Mucosa of descending colon (tissue), 3 donors: ENCODE measurements around the gene SCOC. TPM values are rescaled to one million over a fixed set of nuclear protein-coding genes. Genes with fewer than 3 reads are reported as not detected.
A peak's percentile ranks its signal among the peaks of the same experiment; 100 is the strongest.

Source experiments
- ATAC-seq: fragments of 200-7000 bp; cut with Tn5 transposase; one replicate; pipeline ENCODE4 v1.9.1; 2020; ENCODE audit warnings: mild to moderate bottlenecking, moderate library complexity
- DNase-seq, 3 donors: peaks; one replicate each; pipeline ENCODE4 v3.0.0-alpha.2; 2020
- H3K36me3 ChIP-seq: fragments of 200-600 bp; one replicate; pipeline ENCODE4 v1.8.0; 2021; ENCODE audit warnings: low read depth, mild to moderate bottlenecking
- H3K4me1 ChIP-seq: fragments of 200-600 bp; one replicate; pipeline ENCODE4 v1.8.0; 2021; ENCODE audit warnings: low read depth, mild to moderate bottlenecking
- H3K4me3 ChIP-seq: fragments of 200-600 bp; one replicate; pipeline ENCODE4 v1.8.0; 2021; ENCODE audit warnings: mild to moderate bottlenecking
- H3K9me3 ChIP-seq: fragments of 200-600 bp; one replicate; pipeline ENCODE4 v1.8.0; 2021; ENCODE audit warnings: mild to moderate bottlenecking
- intact Hi-C, 2 donors: fragments of 100-400 bp; cut with DNase I in 1 of 2; cut with micrococcal nuclease in 1 of 2; formaldehyde crosslinking; loops; one replicate each; pipeline versions ENCODE4 v1.11.0 to v1.11.1; 2022; cut with DNase I, micrococcal nuclease
- total RNA-seq, 3 donors: library from RNA; stranded (reverse); fragmentation: NEBNext Ultra II Directional in 2 of 3; extraction: Animal tissue kit (Norgen Biotek cat#: 25700) in 2 of 3; gene quantifications; one replicate each; pipeline versions ENCODE4 v1.2.1 to v1.2.4, GENCODE V29; 2021 to 2023
- TF ChIP-seq, protein P1 (sequence below): fragments of 200-600 bp; IDR thresholded peaks from one replicate; pipeline ENCODE4 v1.8.0; 2022; ENCODE audit warnings: antibody characterized with exemption, mild to moderate bottlenecking
- donor health status: DM: no; HTN: no; CAD: no; lungs with moderate emphysema.
- donor health status: DM: no; HTN: no; CAD: no.
- donor health status: DM: no; HTN: yes; CAD: no.

Gene SCOC
- total RNA-seq, 3 donors from 2014 or later = 41.1 to 52.8 (median 51.3) TPM

DNA sequence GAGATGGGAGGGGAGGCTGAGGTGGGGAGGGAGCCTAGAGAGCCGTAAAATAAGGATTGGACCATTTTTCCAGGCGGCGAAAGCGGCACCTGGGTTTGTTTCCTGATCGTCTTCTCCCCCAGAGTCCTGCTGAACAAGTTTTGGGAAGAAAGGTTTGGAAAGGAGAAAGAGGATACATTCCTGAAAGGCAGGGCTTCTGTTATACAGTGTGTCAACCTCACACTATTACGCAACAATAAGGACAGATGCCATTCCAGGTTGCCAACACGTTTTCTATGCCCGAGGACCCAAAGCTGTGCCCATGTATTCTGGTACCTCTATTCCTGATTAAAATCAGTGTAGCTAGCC, 658 bp downstream of the SCOC start:
- TF ChIP-seq, protein P1, sequence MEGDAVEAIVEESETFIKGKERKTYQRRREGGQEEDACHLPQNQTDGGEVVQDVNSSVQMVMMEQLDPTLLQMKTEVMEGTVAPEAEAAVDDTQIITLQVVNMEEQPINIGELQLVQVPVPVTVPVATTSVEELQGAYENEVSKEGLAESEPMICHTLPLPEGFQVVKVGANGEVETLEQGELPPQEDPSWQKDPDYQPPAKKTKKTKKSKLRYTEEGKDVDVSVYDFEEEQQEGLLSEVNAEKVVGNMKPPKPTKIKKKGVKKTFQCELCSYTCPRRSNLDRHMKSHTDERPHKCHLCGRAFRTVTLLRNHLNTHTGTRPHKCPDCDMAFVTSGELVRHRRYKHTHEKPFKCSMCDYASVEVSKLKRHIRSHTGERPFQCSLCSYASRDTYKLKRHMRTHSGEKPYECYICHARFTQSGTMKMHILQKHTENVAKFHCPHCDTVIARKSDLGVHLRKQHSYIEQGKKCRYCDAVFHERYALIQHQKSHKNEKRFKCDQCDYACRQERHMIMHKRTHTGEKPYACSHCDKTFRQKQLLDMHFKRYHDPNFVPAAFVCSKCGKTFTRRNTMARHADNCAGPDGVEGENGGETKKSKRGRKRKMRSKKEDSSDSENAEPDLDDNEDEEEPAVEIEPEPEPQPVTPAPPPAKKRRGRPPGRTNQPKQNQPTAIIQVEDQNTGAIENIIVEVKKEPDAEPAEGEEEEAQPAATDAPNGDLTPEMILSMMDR = no peak
- DNase-seq (no peak), ATAC-seq (peak; percentile 4)
- H3K36me3 ChIP-seq = peaks cover 4% of the 10 kb centered on the region
- no peaks in the 10 kb centered on the region for H3K9me3 ChIP-seq
- H3K4me1 ChIP-seq = peaks cover 8% of the 10 kb centered on the region
- H3K4me3 ChIP-seq = peak overlapping the region; percentile 59
- intact Hi-C loops = no loop called here

DNA sequence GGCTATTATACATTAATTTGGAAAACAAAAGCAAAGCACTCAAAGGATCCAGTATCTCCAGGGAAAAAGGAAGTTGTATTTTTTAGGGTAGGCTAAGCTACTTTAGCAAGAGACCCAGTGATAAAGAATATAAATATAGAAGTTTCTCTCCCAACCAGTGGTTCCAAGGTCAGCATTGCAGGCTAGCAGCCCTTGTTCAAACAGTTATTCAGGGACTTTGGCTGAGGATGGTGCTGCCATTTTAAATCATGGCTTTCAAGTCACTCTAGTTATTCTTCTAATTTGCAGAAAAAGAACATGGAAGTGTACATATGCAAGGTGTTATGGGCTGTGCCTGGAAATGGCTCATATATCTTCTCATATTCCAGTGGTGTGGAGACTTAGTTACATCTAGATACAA, 9.3 kb downstream of the SCOC start:
- TF ChIP-seq, protein P1 = no peak
- Histone ChIP-seq H3K4me3 (no peak overlapping the region), H3K4me1 (no peaks in the 10 kb centered on the region), H3K36me3 (no peaks in the 10 kb centered on the region), H3K9me3 (no peaks in the 10 kb centered on the region)
- DNase-seq (no peak), ATAC-seq (no peak)
- intact Hi-C loops = no loop called here

DNA sequence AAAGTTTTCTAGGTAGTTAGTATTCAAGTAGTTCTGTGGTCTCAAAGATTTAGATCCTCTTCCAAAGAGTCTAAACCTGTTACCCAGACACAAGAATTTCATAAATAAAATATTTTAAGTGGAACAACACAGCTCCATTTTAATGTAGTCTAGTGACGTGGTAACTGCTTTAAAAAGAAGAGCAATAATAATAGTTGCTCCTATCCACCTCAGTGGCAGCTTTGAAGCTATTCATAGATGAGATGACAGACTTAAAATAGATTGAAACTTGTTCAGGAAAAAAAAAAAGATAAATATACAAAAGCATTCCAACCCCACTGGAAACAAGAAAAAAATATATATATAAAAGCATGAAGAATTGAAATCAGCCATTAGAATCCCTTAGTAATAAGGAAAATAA, 14.6 kb downstream of the SCOC start:
- no peaks in the 10 kb centered on the region for H3K4me1 ChIP-seq
- H3K4me3 ChIP-seq = no peak overlapping the region
- DNase-seq (no peak), ATAC-seq (no peak)
- TF ChIP-seq, protein P1 = no peak
- no peaks in the 10 kb centered on the region for H3K9me3 ChIP-seq
- no peaks in the 10 kb centered on the region for H3K36me3 ChIP-seq
- intact Hi-C loops = no loop called here

DNA sequence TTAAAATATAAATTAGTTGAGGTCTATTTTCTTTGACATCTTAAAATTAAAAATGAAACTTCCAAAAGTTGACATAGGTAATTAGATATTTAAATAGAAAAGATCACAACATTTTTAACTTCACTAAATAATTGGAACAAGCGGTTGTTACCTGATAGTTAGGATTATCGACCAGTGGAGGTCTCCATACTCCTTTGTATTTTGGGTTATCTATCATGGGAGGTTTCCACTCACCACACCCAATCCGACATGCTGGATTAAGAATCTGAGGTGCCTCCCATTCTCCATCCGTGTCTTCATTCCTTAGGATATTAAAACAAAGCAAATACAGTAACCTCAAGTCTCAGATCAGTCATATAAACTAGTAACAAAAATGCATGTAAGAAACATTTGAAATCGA, 22.2 kb downstream of the SCOC start:
- Histone ChIP-seq H3K4me1 (no peaks in the 10 kb centered on the region), H3K36me3 (no peaks in the 10 kb centered on the region), H3K4me3 (no peak overlapping the region), H3K9me3 (no peaks in the 10 kb centered on the region)
- TF ChIP-seq, protein P1 = no peak
- DNase-seq (no peak), ATAC-seq (no peak)
- intact Hi-C loops = no loop called here

DNA sequence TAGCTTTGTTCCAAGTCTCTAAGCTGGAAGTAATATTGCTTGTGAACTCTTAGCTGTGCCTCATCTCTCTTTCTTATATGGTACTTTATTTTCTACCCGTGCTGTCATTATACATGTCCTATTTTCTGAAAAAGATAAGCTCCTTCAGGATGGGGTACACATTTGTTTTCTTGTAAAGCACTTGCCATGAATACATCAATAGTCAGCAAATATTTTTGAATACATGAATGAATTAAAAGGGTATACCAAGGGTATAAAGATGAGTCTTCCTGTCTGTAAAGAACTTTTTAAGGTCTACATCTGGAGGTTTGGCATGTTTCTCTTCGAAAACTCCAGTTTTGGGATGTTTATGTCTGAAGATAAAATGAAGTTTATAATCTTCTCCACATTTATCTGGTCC, 26.7 kb downstream of the SCOC start:
- H3K36me3 ChIP-seq = no peaks in the 10 kb centered on the region
- H3K9me3 ChIP-seq = no peaks in the 10 kb centered on the region
- H3K4me1 ChIP-seq = no peaks in the 10 kb centered on the region
- ATAC-seq (no peak), DNase-seq (no peak)
- intact Hi-C loops = no loop called here
- no peak overlapping the region for H3K4me3 ChIP-seq
- TF ChIP-seq, protein P1 = no peak

DNA sequence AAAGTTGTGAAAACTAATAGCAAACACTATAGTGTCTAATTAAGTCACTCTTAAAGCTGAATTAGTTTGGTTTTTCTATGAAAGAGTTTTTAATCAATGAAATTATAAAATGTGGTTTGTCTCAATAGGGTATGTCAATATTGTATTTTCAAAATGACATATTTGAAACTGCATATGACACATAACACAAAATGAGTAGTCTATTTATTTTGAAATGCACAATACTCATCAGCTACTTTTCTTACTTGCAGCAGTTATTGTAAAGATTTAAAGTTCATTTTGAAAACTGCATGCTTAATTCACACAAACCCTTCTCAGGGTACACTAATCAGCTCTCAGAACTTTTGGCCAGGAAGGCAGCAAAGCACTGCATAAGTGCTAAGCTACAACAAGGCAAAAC, 32.8 kb downstream of the SCOC start:
- DNase-seq (no peak), ATAC-seq (no peak)
- TF ChIP-seq, protein P1 = no peak
- Histone ChIP-seq H3K4me3 (no peak overlapping the region), H3K9me3 (no peaks in the 10 kb centered on the region), H3K36me3 (no peaks in the 10 kb centered on the region), H3K4me1 (no peaks in the 10 kb centered on the region)
- intact Hi-C loops = no loop called here
